GM21723 (cell line): ENCODE measurements around the gene RTKN.
"Not testable (repeated sequence)": the region's sequence is repeated elsewhere in the genome, so short reads cannot be mapped to it uniquely, and the experiment has no call there.

ENCODE experiments used
- ATAC-seq: cut with Tn5 transposase; IDR thresholded peaks from one replicate; pipeline ENCODE4 v1.9.1; 2021; ENCODE audit warnings: mild to moderate bottlenecking, moderate library complexity; ENCODE audit not compliant: unreplicated experiment

RTKN gene

GRCh38 chr2:74441690-74442482 is at the start of gene RTKN:
Gene RTKN, minus strand, starts transcription at chr2:74441937. Its CDS starts 121 bp downstream, at chr2:74441816.
- peak; percentile 33 for ATAC-seq

DNA sequence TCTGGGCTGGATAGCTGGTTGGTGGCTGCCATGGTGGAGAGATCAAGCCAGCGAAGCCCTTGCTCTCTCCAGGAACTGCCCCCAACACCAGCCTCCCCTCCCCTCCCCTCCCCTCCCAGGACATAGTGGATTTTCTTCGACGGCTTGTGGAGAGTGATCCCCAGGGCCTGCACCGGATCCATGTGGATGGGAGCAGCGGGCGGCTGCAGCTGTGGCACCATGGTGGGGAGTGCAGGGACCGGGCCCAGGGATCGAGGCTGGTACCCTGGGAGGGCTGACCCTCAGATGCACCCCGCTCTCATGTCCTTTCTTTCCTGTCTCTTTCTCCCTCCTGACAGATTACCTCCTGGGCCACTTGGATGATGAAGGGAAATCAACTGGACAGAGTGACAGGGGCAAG is 48.2 kb upstream of the RTKN start:
- no peak for ATAC-seq

DNA sequence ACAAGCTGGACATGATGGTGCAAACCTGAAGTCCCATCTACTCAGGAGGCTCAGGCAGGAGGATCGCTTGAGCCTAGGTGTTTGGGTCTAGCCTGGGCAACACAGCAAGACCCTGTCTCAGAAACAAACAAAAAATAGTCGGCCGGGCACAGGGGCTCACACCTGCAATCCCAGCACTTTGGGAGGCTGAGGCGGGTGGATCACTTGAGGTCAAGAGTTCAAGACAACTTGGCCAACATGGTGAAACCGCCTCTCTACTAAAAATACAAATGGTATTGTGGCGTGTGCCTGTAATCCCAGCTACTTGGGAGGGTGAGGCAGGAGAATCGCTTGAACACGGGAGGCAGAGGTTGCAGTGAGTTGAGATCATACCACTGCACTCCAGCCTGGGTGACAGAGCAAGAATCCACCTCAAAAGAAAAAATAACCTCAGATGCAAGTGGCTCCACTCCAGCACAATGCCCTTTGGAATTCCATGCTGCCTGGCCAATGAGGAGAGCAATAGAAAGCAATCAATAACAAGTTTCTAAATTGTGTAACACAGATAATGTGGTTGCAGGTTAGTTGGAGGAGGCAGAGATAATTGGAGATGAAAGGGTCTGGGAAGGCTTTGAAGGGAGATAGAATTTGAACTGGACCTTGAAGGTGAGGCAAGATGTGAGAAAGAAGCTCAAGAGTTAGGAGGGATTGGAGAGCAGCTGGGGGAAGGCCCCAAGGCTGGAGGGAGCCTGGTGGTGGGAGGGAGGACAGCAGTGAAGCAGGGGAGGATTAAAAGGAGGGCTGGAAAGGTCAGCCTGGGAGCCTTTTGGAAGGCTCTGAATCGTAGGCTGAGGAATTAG is 47.1 kb upstream of the RTKN start:
- no peak for ATAC-seq

- no peak for ATAC-seq
These were observed 44.4 kb upstream of the RTKN start for GRCh38 chr2:74486141-74486540.

GRCh38 chr2:74483675-74484164 is 42.0 kb upstream of the RTKN start:
- ATAC-seq: not testable (repeated sequence)

GRCh38 chr2:74482801-74483674 is 41.3 kb upstream of the RTKN start, which contains the start of the genes CCDC142 and TTC31:
Gene CCDC142, minus strand, starts transcription at chr2:74482998. Its CDS starts 161 bp downstream, at chr2:74482837.
Gene TTC31, plus strand, starts transcription at chr2:74483081. Its CDS starts 15 bp downstream, at chr2:74483096.
- peak; percentile 91 for ATAC-seq

GRCh38 chr2:74481961-74482800 is 40.4 kb upstream of the RTKN start:
- ATAC-seq: peak; percentile 34

GRCh38 chr2:74481431-74481830 is 39.7 kb upstream of the RTKN start:
- no peak for ATAC-seq

GRCh38 chr2:74474899-74475298 is 33.2 kb upstream of the RTKN start:
- ATAC-seq: no peak

DNA sequence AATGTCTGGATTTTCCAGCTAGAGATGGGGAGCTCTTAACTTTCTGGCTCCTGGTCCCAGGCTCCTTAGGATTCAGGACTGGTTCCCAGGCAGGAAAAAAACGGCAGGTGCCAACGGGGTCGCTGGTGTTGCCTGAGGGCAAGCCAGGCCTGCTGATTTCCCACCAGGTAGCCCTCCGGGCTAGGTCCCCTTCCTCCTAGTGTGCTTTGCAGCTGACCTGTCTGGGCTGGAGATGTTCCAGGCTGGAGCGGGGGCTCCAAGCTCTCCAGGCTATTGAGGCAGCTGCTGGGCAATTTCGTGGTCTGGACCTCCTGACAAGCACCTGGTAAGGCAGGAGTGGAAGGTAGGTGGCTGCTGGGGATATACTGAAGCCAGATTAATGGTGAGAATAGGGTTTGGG is 32.7 kb upstream of the RTKN start:
- ATAC-seq: no peak

- ATAC-seq: peak; percentile 3
These were observed 31.2 kb upstream of the RTKN start for GRCh38 chr2:74472945-74473258.

- ATAC-seq: peak; percentile 87
These were observed 30.6 kb upstream of the RTKN start, which contains the start of gene MRPL53 for GRCh38 chr2:74472086-74472944. Gene MRPL53, minus strand, starts transcription at chr2:74472680. Its CDS starts 20 bp downstream, at chr2:74472660.

GRCh38 chr2:74471332-74472065 is 29.8 kb upstream of the RTKN start:
- no peak for ATAC-seq

GRCh38 chr2:74470742-74471141 is 29.0 kb upstream of the RTKN start:
- not testable (repeated sequence) for ATAC-seq

DNA sequence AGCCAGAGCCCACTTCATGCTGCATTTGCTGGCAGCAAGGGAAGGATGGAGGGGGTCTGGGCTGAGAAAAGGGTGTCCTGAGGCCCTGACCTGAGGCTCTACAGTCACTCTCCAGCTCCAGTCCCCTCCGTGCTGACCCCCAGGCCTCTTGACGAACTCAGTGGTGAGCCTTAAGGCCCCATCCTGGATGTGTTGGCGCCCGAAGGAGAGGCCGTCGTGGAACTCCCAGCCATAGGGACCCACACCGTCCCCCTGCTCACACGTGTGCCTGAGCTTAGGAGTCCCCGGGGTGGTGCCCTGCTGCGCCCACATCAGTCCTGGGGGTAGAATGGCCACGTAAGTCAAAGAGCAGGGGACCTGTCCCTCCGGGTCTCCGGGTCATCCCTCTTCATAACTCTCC is 22.7 kb upstream of the RTKN start:
- ATAC-seq: peak; percentile 12

DNA sequence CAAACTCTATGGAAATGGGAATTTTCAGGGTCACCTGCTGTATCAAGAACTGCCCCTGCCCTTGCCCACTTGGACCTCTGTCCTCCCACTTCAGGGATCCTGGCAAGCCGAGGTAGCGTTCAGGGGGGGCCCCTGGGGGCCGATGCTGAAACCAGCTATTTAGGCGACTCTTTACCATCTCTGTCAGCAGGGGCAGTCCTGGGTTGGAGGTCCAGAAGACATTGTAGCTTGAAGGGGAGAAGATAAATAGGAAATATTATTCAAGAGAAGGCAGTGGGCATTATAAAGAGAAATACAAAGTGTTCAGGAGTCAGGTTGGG is 21.0 kb upstream of the RTKN start:
- ATAC-seq: no peak

DNA sequence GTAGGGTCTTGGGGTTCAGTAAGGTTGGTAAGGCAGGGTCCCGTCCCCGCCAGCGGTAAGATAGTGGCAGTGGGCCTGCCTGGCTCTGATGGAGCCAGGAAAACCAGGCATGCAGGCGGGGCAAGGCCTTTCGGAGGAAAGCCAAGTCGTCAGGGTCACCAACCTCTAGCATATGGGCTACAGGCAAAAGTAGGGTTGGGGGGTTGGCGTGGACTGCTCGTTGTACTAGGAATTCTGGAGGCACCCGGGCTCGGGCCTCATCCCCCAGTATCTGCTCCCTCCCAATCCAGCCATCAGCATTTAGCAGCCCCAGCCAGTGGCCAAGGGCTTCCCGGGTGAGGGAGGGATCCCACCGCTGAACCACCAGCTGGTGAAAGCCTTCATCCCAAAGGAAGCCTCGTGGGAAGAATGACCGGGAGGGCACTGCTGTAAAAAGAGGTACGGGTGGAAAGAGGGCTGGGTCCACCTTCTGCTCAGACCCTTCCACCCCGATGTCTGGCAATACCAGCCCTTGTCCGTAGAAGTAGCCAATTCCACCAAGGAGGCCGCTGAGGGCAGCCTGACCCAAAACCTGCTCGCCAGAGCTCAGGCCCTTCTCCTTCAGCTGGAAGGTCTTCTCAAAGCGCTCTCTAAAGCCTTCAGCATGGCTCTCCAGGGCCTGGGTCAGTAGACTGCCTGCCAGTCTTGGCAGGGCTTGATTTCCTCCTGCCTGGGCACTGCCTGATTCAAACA is 20.5 kb upstream of the RTKN start:
- no peak for ATAC-seq
